ENCODE measurements around the gene INPP5J.

Gene INPP5J

GRCh38 chr22:31139866-31140716 is 17.3 kb downstream of the INPP5J start, which contains the start of gene PLA2G3:
PLA2G3 (minus strand) TSS chr22:31140508; CDS start chr22:31140354, 154 bp downstream.
- H3K9ac ChIP-seq = no peak within 1 kb of the TSS
- H3K79me2 ChIP-seq (ENCODE audit: insufficient read depth, low read depth) = no peaks in the 10 kb centered on the region
- no peak for TF ChIP-seq CTCF (conservative IDR thresholded peaks at IDR 0.05; ENCODE audit: low read depth, low read length)
- H3K4me1 ChIP-seq (ENCODE audit: low read depth, poor library complexity, severe bottlenecking) = no peaks in the 10 kb centered on the region
- no peak within 1 kb of the TSS for H2AFZ ChIP-seq (ENCODE audit: low read depth)
- no peak within 1 kb of the TSS for H3K4me3 ChIP-seq (IDR thresholded peaks at IDR 0.05; ENCODE audit: insufficient read depth, low read depth, low read length)
- no peak within 1 kb of the TSS for H3K4me2 ChIP-seq
- no peaks in the 10 kb centered on the region for H4K20me1 ChIP-seq (ENCODE audit: insufficient read depth)
- H3K36me3 ChIP-seq (ENCODE audit: insufficient read depth) = no peaks in the 10 kb centered on the region
- peaks cover 2% of the 10 kb centered on the region; the same call in 1 of the 2 replicates for H3K27me3 ChIP-seq (ENCODE audit: insufficient read depth, low read depth)
- H3K27ac ChIP-seq = no peak within 1 kb of the TSS

GRCh38 chr22:31140746-31141145 is 18.0 kb downstream of the INPP5J start:
- H3K9ac ChIP-seq = no peak overlapping the region
- no peak overlapping the region for H3K4me2 ChIP-seq
- H3K4me1 ChIP-seq (ENCODE audit: low read depth, poor library complexity, severe bottlenecking) = no peaks in the 10 kb centered on the region
- H3K36me3 ChIP-seq (ENCODE audit: insufficient read depth) = no peaks in the 10 kb centered on the region
- H3K27me3 ChIP-seq (ENCODE audit: insufficient read depth, low read depth) = peaks cover 2% of the 10 kb centered on the region; the same call in 1 of the 2 replicates
- H2AFZ ChIP-seq (ENCODE audit: low read depth) = no peak overlapping the region
- no peak overlapping the region for H3K4me3 ChIP-seq (IDR thresholded peaks at IDR 0.05; ENCODE audit: insufficient read depth, low read depth, low read length)
- no peaks in the 10 kb centered on the region for H4K20me1 ChIP-seq (ENCODE audit: insufficient read depth)
- H3K27ac ChIP-seq = no peak overlapping the region
- H3K79me2 ChIP-seq (ENCODE audit: insufficient read depth, low read depth) = no peaks in the 10 kb centered on the region
- TF ChIP-seq CTCF (conservative IDR thresholded peaks at IDR 0.05; ENCODE audit: low read depth, low read length) = no peak

- no peak for TF ChIP-seq CTCF (conservative IDR thresholded peaks at IDR 0.05; ENCODE audit: low read depth, low read length)
- Histone ChIP-seq H3K4me2 (no peak overlapping the region), H4K20me1 (ENCODE audit: insufficient read depth) (no peaks in the 10 kb centered on the region), H3K4me1 (ENCODE audit: low read depth, poor library complexity, severe bottlenecking) (no peaks in the 10 kb centered on the region), H2AFZ (ENCODE audit: low read depth) (no peak overlapping the region), H3K79me2 (ENCODE audit: insufficient read depth, low read depth) (no peaks in the 10 kb centered on the region), H3K4me3 (IDR thresholded peaks at IDR 0.05; ENCODE audit: insufficient read depth, low read depth, low read length) (no peak overlapping the region), H3K9ac (no peak overlapping the region), H3K27ac (no peak overlapping the region), H3K27me3 (ENCODE audit: insufficient read depth, low read depth) (peaks cover 2% of the 10 kb centered on the region; the same call in 1 of the 2 replicates), H3K36me3 (ENCODE audit: insufficient read depth) (no peaks in the 10 kb centered on the region)
Observed at GRCh38 chr22:31141551-31141950, 18.8 kb downstream of the INPP5J start.

GRCh38 chr22:31142285-31142684 is 19.5 kb downstream of the INPP5J start:
- no peaks in the 10 kb centered on the region for H3K79me2 ChIP-seq (ENCODE audit: insufficient read depth, low read depth)
- no peaks in the 10 kb centered on the region for H3K36me3 ChIP-seq (ENCODE audit: insufficient read depth)
- TF ChIP-seq CTCF (conservative IDR thresholded peaks at IDR 0.05; ENCODE audit: low read depth, low read length) = no peak
- no peak overlapping the region for H2AFZ ChIP-seq (ENCODE audit: low read depth)
- H3K4me3 ChIP-seq (IDR thresholded peaks at IDR 0.05; ENCODE audit: insufficient read depth, low read depth, low read length) = no peak overlapping the region
- no peak overlapping the region for H3K4me2 ChIP-seq
- H3K4me1 ChIP-seq (ENCODE audit: low read depth, poor library complexity, severe bottlenecking) = no peaks in the 10 kb centered on the region
- H3K9ac ChIP-seq = no peak overlapping the region
- no peak overlapping the region for H3K27ac ChIP-seq
- H3K27me3 ChIP-seq (ENCODE audit: insufficient read depth, low read depth) = peaks cover 2% of the 10 kb centered on the region; the same call in 1 of the 2 replicates
- no peaks in the 10 kb centered on the region for H4K20me1 ChIP-seq (ENCODE audit: insufficient read depth)
